ENCODE measurements around the gene KNDC1.
"Not testable (repeated sequence)": the region's sequence is repeated elsewhere in the genome, so short reads cannot be mapped to it uniquely, and the experiment has no call there.

Gene KNDC1

DNA sequence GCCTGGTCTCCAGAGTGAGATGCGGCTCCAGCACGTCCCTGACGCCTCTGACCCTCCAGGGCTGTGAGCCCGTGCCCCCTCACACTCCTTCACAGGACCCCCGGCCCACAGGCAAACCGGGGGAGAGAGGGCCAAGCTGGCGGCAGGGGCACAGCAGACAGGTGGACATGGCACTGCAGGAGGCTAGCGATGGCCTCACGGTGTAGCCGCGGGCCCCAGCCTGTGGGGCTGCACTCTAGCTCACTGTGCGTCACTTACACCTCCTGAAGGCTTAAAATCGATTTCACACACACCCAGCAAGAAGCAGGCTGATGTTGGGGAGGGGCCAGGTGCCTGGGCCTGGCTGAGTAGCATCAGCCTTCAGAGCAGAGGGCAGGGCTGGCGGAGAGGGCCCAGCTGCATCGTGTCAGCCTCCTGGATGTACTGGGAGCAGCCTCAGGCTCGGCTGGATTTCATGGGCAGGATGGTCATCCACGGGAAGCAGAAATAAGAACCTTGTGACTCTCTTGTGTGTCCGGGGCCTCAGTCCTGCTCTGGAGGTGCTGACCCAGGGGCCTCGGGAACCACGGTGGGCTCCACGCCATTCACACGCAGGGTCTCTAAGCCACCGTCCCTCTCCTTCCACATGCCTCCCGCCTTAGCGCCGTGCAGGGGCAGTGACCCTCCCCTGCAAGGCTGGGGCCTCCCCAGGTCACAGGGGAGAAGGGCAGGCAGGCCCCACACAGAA is 19.4 kb upstream of the KNDC1 start:
- TF ChIP-seq POLR2A (IDR thresholded peaks at IDR 0.05; ENCODE audit: low read depth, low read length), result no peak
- FAIRE-seq, result no peak

DNA sequence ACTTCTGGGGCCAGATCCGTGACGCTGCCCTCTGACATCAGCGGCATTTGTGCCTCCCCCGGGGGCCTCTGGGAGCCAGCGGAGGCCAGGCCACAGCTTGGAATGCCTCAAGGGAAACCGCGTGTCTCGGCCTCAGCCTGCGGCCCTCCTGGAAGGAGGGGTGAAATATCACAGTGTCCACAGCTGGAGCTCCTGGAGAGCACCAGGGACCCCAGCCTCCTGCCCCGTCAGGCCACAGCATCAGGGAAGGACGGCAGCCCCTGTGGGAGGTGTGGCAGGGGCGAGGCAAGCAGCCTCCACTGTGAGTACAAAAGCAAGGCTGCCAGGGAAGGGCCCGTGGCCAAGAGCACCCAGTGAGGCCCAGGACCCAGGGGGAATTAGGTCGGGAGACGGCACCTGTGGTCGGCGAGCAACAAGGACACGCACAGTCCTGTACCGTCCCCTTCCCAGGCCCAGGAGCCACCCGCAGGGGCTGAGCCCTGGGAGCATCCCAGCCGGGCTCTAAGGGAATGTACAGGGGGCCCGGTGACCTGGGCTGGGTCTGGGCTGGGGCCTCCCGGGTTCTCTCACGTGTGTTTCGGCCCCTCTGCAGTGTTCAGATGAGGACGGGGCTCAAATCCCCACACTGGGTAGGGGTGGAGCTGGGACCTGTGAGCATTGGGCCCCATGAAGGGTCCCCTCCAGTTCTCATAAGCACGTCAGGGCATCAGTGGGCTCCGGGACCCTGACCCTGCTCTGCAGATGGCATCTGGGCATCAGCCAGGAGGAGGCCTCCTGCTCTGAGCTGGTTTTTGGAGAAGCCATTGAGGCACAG is 18.7 kb upstream of the KNDC1 start:
- DNase-seq (ENCODE audit: insufficient read length, low spot score) (no peak), FAIRE-seq (no peak)
- TF ChIP-seq POLR2A (IDR thresholded peaks at IDR 0.05; ENCODE audit: low read depth, low read length), result no peak

More for the DNA sequence above, 19.4 kb upstream of the KNDC1 start:
- DNase-seq (ENCODE audit: insufficient read length, low spot score), result no peak

DNA sequence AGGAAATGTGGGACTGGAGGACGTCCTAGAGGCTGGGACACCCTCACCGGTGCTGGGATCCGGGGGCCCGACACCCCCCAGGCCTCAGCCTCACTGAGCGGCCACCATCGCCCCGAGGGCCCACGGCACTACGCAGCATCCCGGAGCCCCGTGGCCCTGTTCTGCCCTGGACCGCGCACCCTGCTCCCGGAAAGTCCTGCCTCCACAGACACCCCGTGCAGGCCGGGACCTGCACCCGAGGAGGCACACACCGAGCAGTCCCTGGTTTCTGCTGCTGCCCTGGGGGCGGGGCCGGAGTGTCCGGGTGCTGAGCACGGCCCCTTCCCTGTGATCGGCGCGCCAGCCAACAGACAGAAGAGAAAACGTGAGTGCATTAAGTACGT is 18.1 kb upstream of the KNDC1 start:
- TF ChIP-seq POLR2A (IDR thresholded peaks at IDR 0.05; ENCODE audit: low read depth, low read length), result no peak
- FAIRE-seq (no peak), DNase-seq (ENCODE audit: insufficient read length, low spot score) (no peak)

DNA sequence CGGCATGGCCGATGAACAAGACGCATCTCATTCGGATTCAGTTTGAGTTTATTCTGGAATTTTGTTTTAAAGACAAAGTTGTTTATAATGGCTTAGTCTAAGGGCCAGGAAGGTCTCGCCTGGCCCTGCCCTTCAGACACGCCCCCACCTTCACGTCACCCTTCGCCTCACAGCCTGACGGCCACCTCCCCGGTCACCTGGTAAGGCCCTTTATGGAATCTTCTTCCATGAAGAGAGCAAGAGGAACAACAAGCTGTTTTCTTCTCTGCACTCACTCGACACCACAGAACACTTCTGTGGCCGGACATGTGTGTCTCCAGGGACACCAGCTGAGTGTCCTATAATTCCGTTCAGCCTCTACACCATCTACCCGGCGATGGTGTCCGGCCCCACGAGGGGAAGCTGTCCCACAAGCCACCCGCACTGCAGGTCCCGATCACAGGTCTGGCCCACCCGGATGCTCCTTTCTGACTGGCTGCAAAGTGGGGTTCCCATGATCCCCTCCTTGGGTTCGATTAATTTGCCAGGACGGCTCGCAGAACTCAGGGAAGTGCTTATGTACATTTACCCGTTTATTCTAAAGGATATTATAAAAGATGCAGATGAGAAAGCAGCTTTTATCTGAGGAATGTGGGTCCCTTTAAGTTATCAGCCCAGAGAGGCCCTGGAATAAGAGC is 17.4 kb upstream of the KNDC1 start:
- DNase-seq (ENCODE audit: insufficient read length, low spot score), result no peak
- TF ChIP-seq POLR2A (IDR thresholded peaks at IDR 0.05; ENCODE audit: low read depth, low read length), result no peak
- FAIRE-seq, result no peak

DNA sequence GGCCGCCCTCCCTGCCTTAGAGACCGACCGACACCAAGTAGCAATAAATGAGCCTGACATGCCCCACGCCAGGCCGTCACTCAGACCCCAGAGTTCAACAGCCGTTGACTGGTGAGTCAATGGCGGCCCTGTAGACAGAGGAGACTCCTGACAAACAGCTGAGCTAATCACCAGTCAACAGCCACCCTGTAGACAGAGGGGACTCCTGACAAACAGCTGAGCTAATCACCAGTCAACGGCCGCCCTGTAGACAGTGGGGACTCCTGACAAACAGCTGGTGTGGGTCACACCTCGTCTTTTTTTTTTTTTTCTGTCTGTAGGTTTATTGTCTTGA is 16.9 kb upstream of the KNDC1 start:
- FAIRE-seq, result no peak
- TF ChIP-seq POLR2A (IDR thresholded peaks at IDR 0.05; ENCODE audit: low read depth, low read length), result no peak
- no peak for DNase-seq (ENCODE audit: insufficient read length, low spot score)

DNA sequence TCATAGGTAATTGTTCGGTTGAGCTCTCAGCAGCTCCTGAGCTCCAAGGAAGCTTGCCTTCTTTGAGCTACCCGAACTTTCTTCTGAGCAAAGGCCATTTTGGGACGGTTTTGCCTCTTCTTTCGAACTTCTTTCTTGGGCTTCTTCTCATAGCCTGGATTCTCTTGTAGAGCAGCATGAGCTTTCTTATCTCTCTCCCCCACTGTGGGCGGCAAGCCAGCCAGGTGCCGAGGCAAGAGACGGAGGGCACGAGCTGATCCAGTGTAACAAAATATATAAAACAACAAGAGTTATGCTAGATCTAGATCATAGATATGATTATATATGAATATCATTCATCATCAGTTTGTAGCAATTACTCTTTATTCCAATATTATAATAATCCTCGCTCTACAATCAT is 16.5 kb upstream of the KNDC1 start:
- TF ChIP-seq POLR2A (IDR thresholded peaks at IDR 0.05; ENCODE audit: low read depth, low read length), result no peak
- DNase-seq (ENCODE audit: insufficient read length, low spot score) (no peak), FAIRE-seq (no peak)

DNA sequence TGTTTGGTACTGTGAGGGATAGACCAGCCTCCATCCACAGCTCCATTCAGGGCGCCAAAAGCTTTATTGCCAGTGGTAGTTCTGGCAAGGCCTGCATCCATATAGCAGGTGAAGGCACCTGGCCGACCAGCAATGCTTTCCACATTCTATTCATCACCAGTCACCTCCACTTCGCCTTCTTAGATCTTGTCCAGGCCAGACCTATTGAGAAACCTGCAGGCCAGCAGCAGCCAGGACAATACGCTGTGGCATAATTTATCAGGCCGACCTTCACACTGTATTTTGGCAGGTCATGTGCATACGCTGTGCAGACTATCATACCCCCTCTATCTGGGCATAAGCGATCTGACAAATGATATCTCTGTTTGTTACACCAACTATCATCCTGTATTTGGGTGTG is 15.2 kb upstream of the KNDC1 start:
- no peak for FAIRE-seq
- no peak for TF ChIP-seq POLR2A (IDR thresholded peaks at IDR 0.05; ENCODE audit: low read depth, low read length)
- DNase-seq (ENCODE audit: insufficient read length, low spot score), result no peak

DNA sequence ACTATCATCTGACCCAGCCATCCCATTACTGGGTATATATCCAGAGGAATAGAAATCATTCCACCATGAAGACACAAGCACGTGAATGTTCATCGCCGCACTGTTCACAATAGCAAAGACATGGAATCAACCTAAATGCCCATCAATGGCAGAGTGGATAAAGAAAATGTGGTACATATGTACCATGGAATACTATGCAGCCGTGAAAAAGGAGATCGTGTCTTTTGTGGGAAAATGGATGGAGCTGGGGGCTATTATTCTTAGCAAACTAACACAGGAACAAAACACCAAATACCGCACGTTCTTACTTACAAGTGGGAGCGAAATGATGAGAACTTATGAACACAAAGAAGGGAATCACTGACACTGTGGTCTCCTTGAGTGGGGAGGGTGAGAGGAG is 9.8 kb upstream of the KNDC1 start:
- DNase-seq (ENCODE audit: insufficient read length, low spot score), result no peak
- FAIRE-seq, result no peak
- TF ChIP-seq POLR2A (IDR thresholded peaks at IDR 0.05; ENCODE audit: low read depth, low read length), result no peak

DNA sequence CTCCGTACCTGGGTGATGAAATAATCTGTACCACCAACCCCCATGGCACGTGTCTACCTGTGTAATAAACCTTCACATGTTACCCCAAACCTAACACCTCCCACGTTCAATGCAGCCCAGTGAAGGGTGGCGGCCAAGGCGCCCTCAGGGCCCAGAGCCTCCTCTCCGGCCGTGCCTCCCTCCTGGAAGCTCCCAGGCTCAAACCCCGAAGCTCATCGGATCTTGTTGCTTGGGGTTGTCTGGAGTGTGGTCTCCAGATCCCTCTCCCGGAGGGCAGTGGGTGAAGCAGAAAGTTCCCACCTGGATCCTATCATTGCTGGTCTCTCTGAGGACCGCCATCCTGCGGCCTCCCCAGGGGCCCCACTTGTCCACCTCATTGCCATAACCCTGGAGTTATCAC is 9.4 kb upstream of the KNDC1 start:
- FAIRE-seq (no peak), DNase-seq (ENCODE audit: insufficient read length, low spot score) (no peak)
- TF ChIP-seq POLR2A (IDR thresholded peaks at IDR 0.05; ENCODE audit: low read depth, low read length), result no peak

DNA sequence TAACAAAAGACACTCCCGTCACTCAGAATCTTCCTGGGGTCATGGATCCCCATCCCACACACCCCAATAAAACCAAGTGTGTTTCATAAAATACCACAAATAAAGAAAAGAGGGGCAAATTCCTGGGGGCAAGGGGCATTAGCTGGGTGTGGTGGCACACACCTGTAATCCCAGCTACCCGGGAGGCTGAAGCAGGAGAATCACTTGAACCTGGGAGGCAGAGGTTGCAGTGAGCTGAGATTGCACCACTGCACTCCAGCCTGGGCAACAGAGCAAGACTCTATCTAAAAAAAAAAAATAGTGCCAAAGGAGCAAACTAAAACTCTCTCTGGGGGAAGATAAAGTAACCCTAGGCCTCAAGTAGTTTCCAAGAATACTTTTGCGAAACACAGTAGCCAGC is 8.9 kb upstream of the KNDC1 start:
- DNase-seq (ENCODE audit: insufficient read length, low spot score); FAIRE-seq: not testable (repeated sequence)

DNA sequence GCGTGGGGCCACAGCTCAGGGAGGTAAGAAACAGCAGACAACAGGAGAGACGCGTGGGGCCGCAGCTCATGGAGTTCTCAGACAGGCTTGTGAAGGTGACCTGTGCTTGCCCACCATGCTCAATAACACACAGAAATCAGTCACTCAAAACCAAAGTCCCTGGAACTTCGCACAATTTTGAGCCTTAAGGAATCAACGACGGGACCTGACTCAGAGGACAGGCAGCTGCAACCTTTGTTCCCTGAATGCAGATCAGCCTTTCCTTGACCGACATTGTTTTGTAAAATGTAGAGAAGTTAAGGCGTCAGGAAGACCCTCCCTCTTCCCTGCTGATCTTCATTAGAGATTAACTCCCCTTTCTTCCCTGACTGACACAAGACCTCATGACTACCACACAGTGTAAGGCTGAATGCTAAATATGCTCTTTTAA is 8.5 kb upstream of the KNDC1 start:
- DNase-seq (ENCODE audit: insufficient read length, low spot score), result no peak
- TF ChIP-seq POLR2A (IDR thresholded peaks at IDR 0.05; ENCODE audit: low read depth, low read length), result no peak
- FAIRE-seq, result no peak

DNA sequence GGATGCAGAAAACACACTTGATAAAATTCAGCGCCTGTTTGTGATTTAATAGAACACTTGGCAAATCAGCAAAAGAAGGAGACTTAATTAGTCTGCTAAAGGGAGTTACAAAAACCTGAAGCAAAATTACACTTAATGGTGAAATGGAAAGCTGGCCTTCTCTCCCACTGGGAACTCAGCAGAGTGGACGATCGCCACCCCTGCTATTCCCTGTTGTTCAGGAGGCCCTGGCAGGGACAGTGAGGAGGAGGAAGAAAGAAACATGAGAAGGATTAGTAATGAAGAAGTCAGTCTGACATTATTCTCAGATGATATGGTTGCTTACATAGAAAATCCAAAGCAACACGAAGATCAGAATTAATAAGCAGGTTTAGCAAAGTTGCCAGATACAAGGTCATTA is 5.6 kb upstream of the KNDC1 start:
- FAIRE-seq, result no peak
- no peak for TF ChIP-seq POLR2A (IDR thresholded peaks at IDR 0.05; ENCODE audit: low read depth, low read length)
- no peak for DNase-seq (ENCODE audit: insufficient read length, low spot score)

DNA sequence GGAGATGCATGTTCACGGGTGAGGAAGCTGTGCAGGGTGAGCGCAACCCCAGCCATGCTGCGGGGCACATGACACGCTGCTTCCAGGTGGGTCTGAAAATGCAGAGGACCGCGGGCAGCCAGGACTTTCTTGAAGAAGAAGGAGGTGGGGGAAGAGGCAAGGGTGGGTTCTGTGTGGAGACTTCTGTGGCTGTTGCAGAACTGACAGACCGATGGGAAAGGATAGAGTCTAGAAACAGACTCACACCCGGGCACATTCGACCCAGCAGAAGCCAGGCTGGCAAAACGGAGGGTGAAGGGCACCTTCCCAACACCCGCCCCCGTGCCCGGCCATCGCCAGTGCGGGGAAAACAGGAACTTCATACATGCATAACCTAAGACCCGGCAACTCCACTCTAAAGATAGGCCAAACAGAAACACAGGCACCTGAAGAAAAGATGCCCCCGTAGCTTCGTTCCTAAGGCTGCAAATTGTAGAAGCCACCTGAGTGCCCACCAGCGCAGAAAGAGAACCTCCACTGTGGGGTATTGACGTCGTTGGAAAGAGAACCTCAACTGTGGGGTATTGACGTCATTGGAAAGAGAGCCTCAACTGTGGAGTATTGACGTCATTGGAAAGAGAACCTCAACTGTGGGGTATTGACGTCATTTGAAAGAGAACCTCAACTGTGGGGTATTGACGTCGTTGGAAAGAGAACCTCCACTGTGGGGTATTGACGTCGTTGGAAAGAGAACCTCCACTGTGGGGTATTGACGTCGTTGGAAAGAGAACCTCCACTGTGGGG is 4.8 kb upstream of the KNDC1 start:
- no peak for FAIRE-seq
- no peak for DNase-seq (ENCODE audit: insufficient read length, low spot score)
- no peak for TF ChIP-seq POLR2A (IDR thresholded peaks at IDR 0.05; ENCODE audit: low read depth, low read length)

Measured in H54 (cell line).